OCI-LY7 (cell line): ENCODE measurements around the gene MARK2.

Source experiments
- EZH2phosphoT487 ChIP-seq: fragments of 200-600 bp; sonication (generic); IDR thresholded peaks from 2 replicates; pipeline ENCODE4 v1.6.1; 2018; ENCODE audit warnings: low read depth, borderline replicate concordance, mild to moderate bottlenecking, mixed run types, antibody characterized with exemption, low read length, moderate library complexity, mixed read lengths
- TF ChIP-seq, protein P1 (sequence below): fragments of 200-600 bp; sonication (generic); conservative IDR thresholded peaks from 2 replicates; pipeline ENCODE4 v1.5.1; 2014; ENCODE audit warnings: mild to moderate bottlenecking, antibody characterized with exemption, low read length, moderate library complexity, mixed read lengths

DNA sequence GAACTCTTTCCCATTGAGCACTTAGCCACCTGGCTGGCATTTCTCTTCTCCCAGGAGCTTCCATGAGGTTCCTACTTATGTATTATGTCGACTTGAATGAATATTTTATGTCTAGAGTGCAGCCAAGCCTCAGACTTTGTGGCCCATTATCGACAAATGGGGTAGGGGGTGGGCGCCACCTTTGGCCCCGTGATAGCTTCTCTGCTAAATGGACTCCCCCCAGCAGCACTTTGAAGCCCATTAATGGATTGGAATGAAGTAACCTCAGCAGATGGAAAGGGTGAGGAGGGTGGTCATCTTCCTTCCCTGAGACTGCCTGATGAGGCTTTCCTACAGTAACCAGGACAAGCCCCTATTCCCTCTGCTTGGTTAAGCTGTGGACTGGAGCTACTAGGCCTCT is 5.9 kb downstream of the MARK2 start:
- TF ChIP-seq, protein P1, sequence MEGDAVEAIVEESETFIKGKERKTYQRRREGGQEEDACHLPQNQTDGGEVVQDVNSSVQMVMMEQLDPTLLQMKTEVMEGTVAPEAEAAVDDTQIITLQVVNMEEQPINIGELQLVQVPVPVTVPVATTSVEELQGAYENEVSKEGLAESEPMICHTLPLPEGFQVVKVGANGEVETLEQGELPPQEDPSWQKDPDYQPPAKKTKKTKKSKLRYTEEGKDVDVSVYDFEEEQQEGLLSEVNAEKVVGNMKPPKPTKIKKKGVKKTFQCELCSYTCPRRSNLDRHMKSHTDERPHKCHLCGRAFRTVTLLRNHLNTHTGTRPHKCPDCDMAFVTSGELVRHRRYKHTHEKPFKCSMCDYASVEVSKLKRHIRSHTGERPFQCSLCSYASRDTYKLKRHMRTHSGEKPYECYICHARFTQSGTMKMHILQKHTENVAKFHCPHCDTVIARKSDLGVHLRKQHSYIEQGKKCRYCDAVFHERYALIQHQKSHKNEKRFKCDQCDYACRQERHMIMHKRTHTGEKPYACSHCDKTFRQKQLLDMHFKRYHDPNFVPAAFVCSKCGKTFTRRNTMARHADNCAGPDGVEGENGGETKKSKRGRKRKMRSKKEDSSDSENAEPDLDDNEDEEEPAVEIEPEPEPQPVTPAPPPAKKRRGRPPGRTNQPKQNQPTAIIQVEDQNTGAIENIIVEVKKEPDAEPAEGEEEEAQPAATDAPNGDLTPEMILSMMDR: no peak
- TF ChIP-seq EZH2phosphoT487: no peak
